HG02981 (cell line): ENCODE measurements around the gene ARL6IP1.

Experiments used
- ATAC-seq: cut with Tn5 transposase; IDR thresholded peaks from one replicate; pipeline ENCODE4 v1.9.1; 2021; ENCODE audit warnings: mild to moderate bottlenecking, moderate library complexity; ENCODE audit not compliant: unreplicated experiment

Gene ARL6IP1

GRCh38 chr16:18801145-18801972 lies at the start of gene ARL6IP1:
Gene ARL6IP1 (minus strand): TSS chr16:18801549. CDS start chr16:18801466, 83 bp downstream.
- ATAC-seq: peak; percentile 95

- ATAC-seq: no peak
Observed at GRCh38 chr16:18846416-18846815, 45.1 kb upstream of the ARL6IP1 start.

GRCh38 chr16:18842565-18842964 lies 41.2 kb upstream of the ARL6IP1 start:
- ATAC-seq: no peak

GRCh38 chr16:18841833-18842525 lies 40.6 kb upstream of the ARL6IP1 start:
- no peak for ATAC-seq

- no peak for ATAC-seq
Observed at GRCh38 chr16:18839555-18839954, 38.2 kb upstream of the ARL6IP1 start.

- ATAC-seq: no peak
Observed at GRCh38 chr16:18836702-18837101, 35.4 kb upstream of the ARL6IP1 start.

GRCh38 chr16:18834864-18835263 lies 33.5 kb upstream of the ARL6IP1 start:
- no peak for ATAC-seq

GRCh38 chr16:18833707-18834505 lies 32.6 kb upstream of the ARL6IP1 start:
- ATAC-seq: no peak

GRCh38 chr16:18832613-18833012 lies 31.3 kb upstream of the ARL6IP1 start:
- no peak for ATAC-seq

GRCh38 chr16:18832006-18832405 lies 30.7 kb upstream of the ARL6IP1 start:
- no peak for ATAC-seq

- no peak for ATAC-seq
Observed at GRCh38 chr16:18829251-18829650, 27.9 kb upstream of the ARL6IP1 start.

- no peak for ATAC-seq
Observed at GRCh38 chr16:18827890-18828289, 26.5 kb upstream of the ARL6IP1 start.

- ATAC-seq: no peak
Observed at GRCh38 chr16:18816286-18816685, 14.9 kb upstream of the ARL6IP1 start.

- ATAC-seq: no peak
Observed at GRCh38 chr16:18811925-18812324, 10.6 kb upstream of the ARL6IP1 start.

- ATAC-seq: no peak
Observed at GRCh38 chr16:18809165-18809564, 7.8 kb upstream of the ARL6IP1 start.

GRCh38 chr16:18805257-18805773 lies 4.0 kb upstream of the ARL6IP1 start:
- ATAC-seq: no peak

GRCh38 chr16:18804540-18804939 lies 3.2 kb upstream of the ARL6IP1 start:
- ATAC-seq: no peak

- ATAC-seq: no peak
Observed at GRCh38 chr16:18803569-18804462, 2.5 kb upstream of the ARL6IP1 start.

GRCh38 chr16:18802767-18803343 lies 1.5 kb upstream of the ARL6IP1 start:
- no peak for ATAC-seq

GRCh38 chr16:18800775-18801144 lies 589 bp downstream of the ARL6IP1 start:
- ATAC-seq: no peak
